ENCODE data around the gene ZHX3. TPM values are rescaled to one million over a fixed set of nuclear protein-coding genes. Genes with fewer than 3 reads are reported as not detected.

ZHX3 gene
- total and polyA plus RNA-seq, 9 of the 15 experiments (the other 6 are each of a cell fraction or from before 2014, with no cell fraction given) = 0.80 to 14.6 (median 4.9) TPM

GRCh38 chr20:41137614-41138474, 179.7 kb downstream of the ZHX3 start (continued):
- TF ChIP-seq REST (IDR thresholded peaks at IDR 0.05; ENCODE audit: borderline replicate concordance) (peak; percentile 9; the same call in 1 of the 2 replicates), REST (CRISPR knock-in tag; IDR thresholded peaks at IDR 0.05; ENCODE audit: low read depth) (no peak), GATAD2A (IDR thresholded peaks at IDR 0.05) (0 out of 2 replicates have a peak, but pooled peaks have one; percentile 68), ZNF592 (IDR thresholded peaks at IDR 0.05) (peak; percentile 66; the same call in 1 of the 2 replicates), NBN (IDR thresholded peaks at IDR 0.05; ENCODE audit: low read depth) (no peak), NR2C1 (IDR thresholded peaks at IDR 0.05) (peak; percentile 74), NR2C1 (tag; IDR thresholded peaks at IDR 0.05) (peak; percentile 61; the same call in 1 of the 2 replicates), XRCC5 (IDR thresholded peaks at IDR 0.05; ENCODE audit: low read depth, low read length) (0 out of 2 replicates have a peak, but pooled peaks have one; percentile 6), ETV1 (tag; conservative IDR thresholded peaks at IDR 0.05; ENCODE audit: low read depth) (peak; percentile 22; the same call in 1 of the 2 replicates), BHLHE40 (IDR thresholded peaks at IDR 0.05; ENCODE audit: low read length) (0 out of 2 replicates have a peak, but pooled peaks have one; percentile 39), EGR1 (conservative IDR thresholded peaks at IDR 0.05) (peak; percentile 78), TOE1 (IDR thresholded peaks at IDR 0.05; ENCODE audit: borderline replicate concordance) (0 out of 2 replicates have a peak, but pooled peaks have one; percentile 34), TOE1 (CRISPR knock-in tag; IDR thresholded peaks at IDR 0.05; ENCODE audit: borderline replicate concordance, low read depth) (no peak), NFIC (IDR thresholded peaks at IDR 0.05) (peak; percentile 88), ZNF23 (CRISPR knock-in tag; IDR thresholded peaks at IDR 0.05) (no peak), ZBTB7A (IDR thresholded peaks at IDR 0.05; ENCODE audit: borderline replicate concordance, control insufficient read depth, low read depth, low read length) (peak; percentile 76), POLR2A (conservative IDR thresholded peaks at IDR 0.05) (peak; percentile 40)
